ENCODE results near the gene TGFBR1.

DNA sequence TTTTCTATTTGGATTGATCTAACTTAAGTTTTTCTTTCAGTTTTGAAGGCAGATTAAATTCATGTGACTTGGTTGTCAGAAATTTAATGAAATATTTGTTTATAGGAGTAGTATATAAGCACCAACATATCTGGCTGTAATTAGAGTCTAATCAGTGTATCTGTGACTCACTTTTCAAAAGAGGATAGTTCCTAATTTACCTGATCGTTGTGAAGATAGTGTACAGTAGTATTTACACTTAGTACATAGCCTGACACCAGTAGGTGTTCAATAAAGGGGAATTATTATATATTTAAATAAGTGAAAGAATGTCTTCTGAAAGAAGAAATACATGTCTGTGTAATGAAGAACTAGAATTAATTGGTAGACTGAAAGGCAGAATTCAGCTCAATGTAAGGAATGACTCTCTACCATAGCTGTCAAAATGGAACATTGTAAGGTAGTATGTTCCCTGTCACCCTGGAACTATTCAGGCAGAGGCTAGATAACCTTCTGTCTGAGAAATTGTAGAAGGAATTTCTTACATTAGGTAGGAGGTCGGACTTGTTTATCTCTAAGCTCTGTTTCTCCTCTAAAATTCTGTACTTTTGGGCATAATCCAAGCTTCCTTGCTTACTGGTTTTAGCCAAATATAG lies 8.6 kb downstream of the TGFBR1 start:
- TF ChIP-seq, protein P1, sequence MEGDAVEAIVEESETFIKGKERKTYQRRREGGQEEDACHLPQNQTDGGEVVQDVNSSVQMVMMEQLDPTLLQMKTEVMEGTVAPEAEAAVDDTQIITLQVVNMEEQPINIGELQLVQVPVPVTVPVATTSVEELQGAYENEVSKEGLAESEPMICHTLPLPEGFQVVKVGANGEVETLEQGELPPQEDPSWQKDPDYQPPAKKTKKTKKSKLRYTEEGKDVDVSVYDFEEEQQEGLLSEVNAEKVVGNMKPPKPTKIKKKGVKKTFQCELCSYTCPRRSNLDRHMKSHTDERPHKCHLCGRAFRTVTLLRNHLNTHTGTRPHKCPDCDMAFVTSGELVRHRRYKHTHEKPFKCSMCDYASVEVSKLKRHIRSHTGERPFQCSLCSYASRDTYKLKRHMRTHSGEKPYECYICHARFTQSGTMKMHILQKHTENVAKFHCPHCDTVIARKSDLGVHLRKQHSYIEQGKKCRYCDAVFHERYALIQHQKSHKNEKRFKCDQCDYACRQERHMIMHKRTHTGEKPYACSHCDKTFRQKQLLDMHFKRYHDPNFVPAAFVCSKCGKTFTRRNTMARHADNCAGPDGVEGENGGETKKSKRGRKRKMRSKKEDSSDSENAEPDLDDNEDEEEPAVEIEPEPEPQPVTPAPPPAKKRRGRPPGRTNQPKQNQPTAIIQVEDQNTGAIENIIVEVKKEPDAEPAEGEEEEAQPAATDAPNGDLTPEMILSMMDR (IDR thresholded peaks at IDR 0.05): no peak
- TF ChIP-seq POLR2AphosphoS5 (IDR thresholded peaks at IDR 0.05): no peak
